A673 (cell line): ENCODE measurements around the gene ASAP2.

Experiments used
- EZH2 ChIP-seq: fragments of 200-600 bp; sonication (generic); IDR thresholded peaks from 2 replicates; pipeline ENCODE4 v1.6.1; 2017; ENCODE audit warnings: borderline replicate concordance, low read depth, mild to moderate bottlenecking, mixed read lengths, antibody characterized with exemption, low read length; ENCODE audit not compliant: poor library complexity, severe bottlenecking
- TF ChIP-seq, protein P1 (sequence below): fragments of 300-800, 200-600 bp; sonication (generic); conservative IDR thresholded peaks from 2 replicates; pipeline ENCODE4 v1.5.1; 2017; ENCODE audit warnings: low read depth, mild to moderate bottlenecking, antibody characterized with exemption, low read length, moderate library complexity, mixed read lengths

DNA sequence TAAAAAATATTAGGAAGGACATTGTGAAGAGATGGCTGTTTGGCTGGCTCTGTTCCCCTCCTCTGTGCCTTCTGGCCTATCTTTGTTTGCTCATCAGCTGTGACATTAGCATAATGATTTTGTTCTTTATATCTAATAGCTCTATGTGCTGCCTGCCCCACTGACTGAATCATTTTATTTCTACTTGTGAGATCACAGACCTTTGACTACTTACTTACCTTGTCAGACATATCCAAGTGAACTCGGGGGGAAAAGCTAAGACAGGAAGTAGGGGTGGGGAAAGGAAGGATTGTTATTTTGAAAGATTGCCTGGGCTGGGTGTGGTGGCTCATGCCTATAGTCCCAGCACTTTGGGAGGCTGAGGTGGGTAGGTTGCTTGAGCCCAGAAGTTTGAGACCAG, 104.2 kb downstream of the ASAP2 start:
- TF ChIP-seq, protein P1, sequence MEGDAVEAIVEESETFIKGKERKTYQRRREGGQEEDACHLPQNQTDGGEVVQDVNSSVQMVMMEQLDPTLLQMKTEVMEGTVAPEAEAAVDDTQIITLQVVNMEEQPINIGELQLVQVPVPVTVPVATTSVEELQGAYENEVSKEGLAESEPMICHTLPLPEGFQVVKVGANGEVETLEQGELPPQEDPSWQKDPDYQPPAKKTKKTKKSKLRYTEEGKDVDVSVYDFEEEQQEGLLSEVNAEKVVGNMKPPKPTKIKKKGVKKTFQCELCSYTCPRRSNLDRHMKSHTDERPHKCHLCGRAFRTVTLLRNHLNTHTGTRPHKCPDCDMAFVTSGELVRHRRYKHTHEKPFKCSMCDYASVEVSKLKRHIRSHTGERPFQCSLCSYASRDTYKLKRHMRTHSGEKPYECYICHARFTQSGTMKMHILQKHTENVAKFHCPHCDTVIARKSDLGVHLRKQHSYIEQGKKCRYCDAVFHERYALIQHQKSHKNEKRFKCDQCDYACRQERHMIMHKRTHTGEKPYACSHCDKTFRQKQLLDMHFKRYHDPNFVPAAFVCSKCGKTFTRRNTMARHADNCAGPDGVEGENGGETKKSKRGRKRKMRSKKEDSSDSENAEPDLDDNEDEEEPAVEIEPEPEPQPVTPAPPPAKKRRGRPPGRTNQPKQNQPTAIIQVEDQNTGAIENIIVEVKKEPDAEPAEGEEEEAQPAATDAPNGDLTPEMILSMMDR = no peak
- no peak for TF ChIP-seq EZH2
